Measurements from ENCODE around the gene SUDS3. TPM values are rescaled to one million over a fixed set of nuclear protein-coding genes. Genes with fewer than 3 reads are reported as not detected.

SUDS3 gene
- total and polyA plus RNA-seq, 2 experiments from 2014 or later, result 53.0 to 77.1 TPM

- ATAC-seq, result no peak
- Histone ChIP-seq H2AFZ (no peak overlapping the region), H4K20me1 (replicated peaks; ENCODE audit: insufficient read depth) (peaks cover 19% of the 10 kb centered on the region), H3K36me3 (ENCODE audit: insufficient read depth) (peaks cover 21% of the 10 kb centered on the region), H3K27ac (ENCODE audit: low read depth) (peak overlapping the region; percentile 15; the same call in 1 of the 2 replicates), H3K79me2 (replicated peaks; ENCODE audit: insufficient read depth) (peaks cover 40% of the 10 kb centered on the region), H3F3A (replicated peaks; ENCODE audit: low read depth) (0 out of 2 replicates have a peak, but pooled peaks cover 3% of the 10 kb centered on the region), H3K9me2 (ENCODE audit: insufficient read depth) (no peaks in the 10 kb centered on the region), H3K4me3 (peak overlapping the region; percentile 79), H3K4me2 (peak overlapping the region; percentile 97), H3K27me3 (ENCODE audit: insufficient read depth) (no peaks in the 10 kb centered on the region), H3K4me1 (ENCODE audit: insufficient read depth) (peaks cover 16% of the 10 kb centered on the region)
- peak; percentile 15 for DNase-seq (ENCODE audit: low spot score)
- Mint-ChIP-seq H3K9me3 (no peaks in the 10 kb centered on the region), H3K4me1 (peaks cover 22% of the 10 kb centered on the region), H3K27me3 (ENCODE audit: insufficient read depth, low read depth, poor library complexity) (peaks cover 6% of the 10 kb centered on the region), H3K36me3 (ENCODE audit: low read depth) (peaks cover 26% of the 10 kb centered on the region), H3K4me3 (peak overlapping the region; percentile 80), H3K27ac (peak overlapping the region; percentile 75)
- TF ChIP-seq POLR2AphosphoS5 (IDR thresholded peaks at IDR 0.05; ENCODE audit: low read depth) (no peak), REST (IDR thresholded peaks at IDR 0.05; ENCODE audit: unreplicated experiment) (no peak), ZNF462 (CRISPR knock-in tag; IDR thresholded peaks at IDR 0.05) (no peak), EZH2phosphoT487 (IDR thresholded peaks at IDR 0.05; ENCODE audit: unreplicated experiment) (no peak), STAT1 (IDR thresholded peaks at IDR 0.05; ENCODE audit: unreplicated experiment) (no peak), ZNF331 (CRISPR knock-in tag; IDR thresholded peaks at IDR 0.05; ENCODE audit: low read depth) (no peak), EZH2 (IDR thresholded peaks at IDR 0.05; ENCODE audit: low read depth, unreplicated experiment) (no peak), ZNF114 (CRISPR knock-in tag; IDR thresholded peaks at IDR 0.05) (no peak), NANOG (IDR thresholded peaks at IDR 0.05; ENCODE audit: borderline replicate concordance) (no peak), CTCF (conservative IDR thresholded peaks at IDR 0.05; ENCODE audit: low read depth in 2 of 2) (no peak), ETS1 (IDR thresholded peaks at IDR 0.05) (no peak), CREB1 (CRISPR knock-in tag; IDR thresholded peaks at IDR 0.05; ENCODE audit: low read depth) (no peak), JUNB (IDR thresholded peaks at IDR 0.05; ENCODE audit: unreplicated experiment) (no peak)
These were observed 897 bp downstream of the SUDS3 start for GRCh38 chr12:118377021-118377883.

All from GM23338 (cell line).